B cell (primary cell): ENCODE results near the gene HJV. TPM values are rescaled to one million over a fixed set of nuclear protein-coding genes. Genes with fewer than 3 reads are reported as not detected.
A peak's percentile ranks its signal among the peaks of the same experiment; 100 is the strongest.

ENCODE experiments used
- ATAC-seq: fragments of 200-7000 bp; cut with Tn5 transposase; one replicate; pipeline ENCODE4 v1.10.0; 2021; ENCODE audit warnings: low read depth, mild to moderate bottlenecking, moderate number of reproducible peaks, moderate library complexity
- CTCF ChIA-PET: fragments of 350-600 bp; sonication (Branson Sonifier 250); formaldehyde crosslinking; loops from one replicate; lab custom pipeline; 2021; ENCODE audit warnings: antibody characterized with exemption, inconsistent platforms; lab: Charles Lee
- POLR2A ChIA-PET: fragments of 350-600 bp; sonication (Branson Sonifier 250); formaldehyde crosslinking; loops from one replicate; lab custom pipeline; 2021; ENCODE audit warnings: antibody characterized with exemption; lab: Charles Lee
- DNase-seq: peaks from one replicate; pipeline ENCODE4 v3.0.0; 2013
- H2AFZ ChIP-seq: 2 replicates; pipeline ENCODE4 v1.6.1; 2012; ENCODE audit warnings: mild to moderate bottlenecking, low read depth, low read length; ENCODE audit not compliant: insufficient read depth, poor library complexity, severe bottlenecking
- H3K27ac ChIP-seq, 2 donors: 1 replicate in 1 of 2; 2 replicates in 1 of 2; pipeline ENCODE4 v1.5.1; 2012 to 2013; ENCODE audit warnings: low read length in 2 of 2, mild to moderate bottlenecking in 2 of 2, moderate library complexity in 1 of 2
- H3K27me3 ChIP-seq, 4 experiments: fragments of 200-600 bp in 1 of 4; sonication (generic) in 1 of 4; replicated peaks in 1 of 4; 1 replicate in 2 of 4; 2 replicates in 2 of 4; pipeline versions ENCODE4 v1.6.1 to v1.7.0; 2013 to 2016; ENCODE audit warnings: low read length in 3 of 4, mild to moderate bottlenecking in 2 of 4, mixed read lengths in 1 of 4, moderate library complexity in 1 of 4; ENCODE audit not compliant: insufficient read depth in 4 of 4, control insufficient read depth in 3 of 4; ENCODE audit errors: control extremely low read depth in 1 of 4
- H3K36me3 ChIP-seq, 2 experiments: replicated peaks in 1 of 2; 1 replicate in 1 of 2; 2 replicates in 1 of 2; pipeline versions ENCODE4 v1.6.1 to v1.7.1; 2013; ENCODE audit warnings: low read length in 1 of 2; ENCODE audit not compliant: insufficient read depth in 2 of 2, control insufficient read depth in 1 of 2; ENCODE audit errors: control extremely low read depth in 1 of 2, extremely low read depth in 1 of 2
- H3K4me1 ChIP-seq, 2 donors: fragments of 200-600 bp in 1 of 2; sonication (generic) in 1 of 2; 1 replicate in 1 of 2; 2 replicates in 1 of 2; pipeline versions ENCODE4 v1.5.1 to v1.6.1; 2013 to 2017; ENCODE audit warnings: low read length in 2 of 2; ENCODE audit not compliant: control insufficient read depth in 2 of 2, insufficient read depth in 2 of 2
- H3K4me2 ChIP-seq: replicated peaks from 2 replicates; pipeline ENCODE3; 2012; ENCODE audit warnings: mild to moderate bottlenecking, low read depth, low read length; ENCODE audit not compliant: poor library complexity, severe bottlenecking
- H3K4me3 ChIP-seq, 5 experiments: fragments of 200-600 bp in 1 of 5; sonication (generic) in 1 of 5; 1 replicate in 3 of 5; 2 replicates in 2 of 5; pipeline versions ENCODE4 v1.5.1 to v1.7.0; 2011 to 2016; ENCODE audit warnings: low read length in 4 of 5, mild to moderate bottlenecking in 4 of 5, low read depth in 2 of 5, control low read depth in 1 of 5, moderate library complexity in 1 of 5; ENCODE audit not compliant: insufficient read depth in 1 of 5; ENCODE audit errors: control extremely low read depth in 1 of 5, extremely low read depth in 1 of 5
- H3K79me2 ChIP-seq: fragments of 200-600 bp; sonication (generic); one replicate; pipeline ENCODE4 v1.6.0; 2016; ENCODE audit warnings: low read length; ENCODE audit not compliant: control insufficient read depth, insufficient read depth
- H3K9ac ChIP-seq: fragments of 200-600 bp; sonication (generic); 2 replicates; pipeline ENCODE4 v1.6.1; 2017; ENCODE audit warnings: mild to moderate bottlenecking, low read length, moderate library complexity
- H3K9me3 ChIP-seq, 3 donors: one replicate each; pipeline versions ENCODE4 v1.6.1 to v1.7.1; 2013; ENCODE audit warnings: low read length in 2 of 3; ENCODE audit not compliant: control insufficient read depth in 2 of 3, insufficient read depth in 1 of 3; ENCODE audit errors: control extremely low read depth in 1 of 3
- H4K20me1 ChIP-seq: 2 replicates; pipeline ENCODE4 v1.6.0; 2012; ENCODE audit warnings: mild to moderate bottlenecking, low read length; ENCODE audit not compliant: insufficient read depth, control insufficient read depth, poor library complexity, severe bottlenecking
- H3K27ac Mint-ChIP-seq: one replicate; pipeline ENCODE4 v1.8.0; 2021; ENCODE audit warnings: mixed read lengths
- H3K27me3 Mint-ChIP-seq: one replicate; pipeline ENCODE4 v1.8.0; 2021; ENCODE audit warnings: mixed read lengths
- H3K4me1 Mint-ChIP-seq: one replicate; pipeline ENCODE4 v1.8.0; 2021; ENCODE audit warnings: mixed read lengths
- H3K4me3 Mint-ChIP-seq: one replicate; pipeline ENCODE4 v1.8.0; 2021; ENCODE audit warnings: mixed read lengths
- H3K9me3 Mint-ChIP-seq: one replicate; pipeline ENCODE4 v1.8.0; 2022; ENCODE audit warnings: mixed read lengths; ENCODE audit not compliant: insufficient read depth
- CTCF ChIP-seq: fragments of 200-600 bp; IDR thresholded peaks from one replicate; pipeline ENCODE4 v1.8.0; 2022; ENCODE audit warnings: antibody characterized with exemption, mild to moderate bottlenecking
- EZH2 ChIP-seq: IDR thresholded peaks from 2 replicates; pipeline ENCODE4 v1.6.1; 2012; ENCODE audit warnings: borderline replicate concordance, low read depth, mild to moderate bottlenecking, moderate library complexity, low read length; ENCODE audit not compliant: insufficient read depth, poor library complexity, severe bottlenecking
- WGBS: methylation state at CpG from one replicate; pipeline ENCODE4 v1.1.5; 2013; ENCODE audit warnings: missing lambda C conversion rate; ENCODE audit not compliant: insufficient coverage; 5-methylcytosine and 5-hydroxymethylcytosine counted together
- intact Hi-C: fragments of 100-400 bp; cut with micrococcal nuclease; formaldehyde crosslinking; loops from one replicate; pipeline ENCODE4 v1.10.0; 2022
- polyA plus RNA-seq: library from polyadenylated mRNA; depleted of rRNA; stranded (reverse); fragments of >200 nt; gene quantifications from 2 replicates; pipeline ENCODE4 v1.2.3, GENCODE V29; 2012
- total RNA-seq, 2 donors: library from RNA; stranded (reverse); fragments of 120-200 nt in 1 of 2; gene quantifications; 1 replicate in 1 of 2; 2 replicates in 1 of 2; pipeline versions ENCODE4 v1.2.3 to v1.2.4, GENCODE V29; 2013 to 2022

The HJV gene
- total and polyA plus RNA-seq, 2 donors (not counting 1 experiment from before 2014, with no cell fraction given), result not detected

- Histone ChIP-seq H3K79me2 (peaks cover 50% of the 10 kb centered on the region), H3K4me1 (peaks cover 49 to 61% of the 10 kb centered on the region in 2 donors), H3K9me3 (no peaks in the 10 kb centered on the region), H3K36me3 (peaks cover 12 to 35% of the 10 kb centered on the region in 2 experiments), H3K27me3 (no peaks in the 10 kb centered on the region), H3K27ac (peak overlapping the region; percentile 82 to 96), H3K4me2 (peak overlapping the region; percentile 80), H2AFZ (no peak overlapping the region), H3K9ac (peak overlapping the region; percentile 81), H4K20me1 (peaks cover 36% of the 10 kb centered on the region), H3K4me3 (peak overlapping the region; percentile 81 to 100 (median 95))
- CTCF ChIA-PET, result interaction anchor here (0.6 to 14.8 kb wide), 7 partner anchors 9 to 152 kb away, joined by 3 to 207 read pairs (median 8); partner anchors contain the start of genes ANKRD34A, NUDT17, POLR3GL and RBM8A
- POLR2A ChIA-PET, result interaction anchor here (0.7 to 12.1 kb wide), 9 partner anchors 9 to 138 kb away, joined by 3 to 131 read pairs (median 4); partner anchors contain the start of genes ANKRD34A, PEX11B, PIAS3 and POLR3GL
- DNase-seq (peak; percentile 44), ATAC-seq (no peak)
- Mint-ChIP-seq H3K9me3 (no peaks in the 10 kb centered on the region), H3K27ac (peak overlapping the region; percentile 100), H3K4me3 (peak overlapping the region; percentile 95), H3K27me3 (no peaks in the 10 kb centered on the region), H3K4me1 (peaks cover 69% of the 10 kb centered on the region)
- TF ChIP-seq CTCF, result no peak
- no peak for TF ChIP-seq EZH2
- WGBS, result no CpG with 5 or more reads among the region's 3 CpGs
- intact Hi-C loops, result loop anchor here (1.0 to 5.0 kb wide), 4 partner anchors 10 to 140 kb away; partner anchors contain the start of genes PEX11B and PIAS3
These were observed 23.9 kb downstream of the HJV start for GRCh38 chr1:145997718-145998023.

- Mint-ChIP-seq H3K9me3 (no peaks in the 10 kb centered on the region), H3K4me3 (peak overlapping the region; percentile 95), H3K27ac (peak overlapping the region; percentile 100), H3K27me3 (no peaks in the 10 kb centered on the region), H3K4me1 (peaks cover 73% of the 10 kb centered on the region)
- no peak for TF ChIP-seq CTCF
- TF ChIP-seq EZH2, result no peak
- DNase-seq (peak; percentile 75), ATAC-seq (peak; percentile 60)
- intact Hi-C loops, result loop anchor here (1.0 to 5.0 kb wide), 4 partner anchors 10 to 140 kb away; partner anchors contain the start of genes PEX11B and PIAS3
- Histone ChIP-seq H3K9me3 (no peaks in the 10 kb centered on the region), H3K36me3 (peaks cover 12 to 40% of the 10 kb centered on the region in 2 experiments), H3K79me2 (peaks cover 54% of the 10 kb centered on the region), H3K4me3 (peak overlapping the region; percentile 81 to 100 (median 95)), H3K9ac (peak overlapping the region; percentile 81), H3K4me1 (peaks cover 54 to 65% of the 10 kb centered on the region in 2 donors), H3K27me3 (no peaks in the 10 kb centered on the region), H3K4me2 (peak overlapping the region; percentile 80), H3K27ac (peak overlapping the region; percentile 82 to 96), H4K20me1 (peaks cover 39% of the 10 kb centered on the region), H2AFZ (peak overlapping the region; percentile 59)
- 0% methylated on average over 3 of the region's 12 CpGs for WGBS
- CTCF ChIA-PET, result interaction anchor here (0.6 to 14.8 kb wide), 8 partner anchors 8 to 152 kb away, joined by 3 to 207 read pairs (median 6); partner anchors contain the start of genes LIX1L, NUDT17 and RBM8A
- POLR2A ChIA-PET, result interaction anchor here (1.0 to 12.1 kb wide), 6 partner anchors 10 to 78 kb away, joined by 4 to 131 read pairs (median 18); partner anchors contain the start of gene PEX11B
These were observed 24.4 kb downstream of the HJV start for GRCh38 chr1:145997016-145997717.
